ENCODE results near the gene SPEM3.

GRCh38 chr17:7380855-7381683, 47.6 kb upstream of the SPEM3 start, which contains the start of gene TNK1:
- peak in 1 of 3 donors; percentile 11 for TF ChIP-seq CTCF (IDR thresholded peaks at IDR 0.05)
- peak; percentile 71 for TF ChIP-seq POLR2A (IDR thresholded peaks at IDR 0.05)
- peak in 1 of 3 donors; percentile 59 for TF ChIP-seq POLR2AphosphoS5 (IDR thresholded peaks at IDR 0.05)
